ENCODE measurements around the gene KRI1.

The KRI1 gene

DNA sequence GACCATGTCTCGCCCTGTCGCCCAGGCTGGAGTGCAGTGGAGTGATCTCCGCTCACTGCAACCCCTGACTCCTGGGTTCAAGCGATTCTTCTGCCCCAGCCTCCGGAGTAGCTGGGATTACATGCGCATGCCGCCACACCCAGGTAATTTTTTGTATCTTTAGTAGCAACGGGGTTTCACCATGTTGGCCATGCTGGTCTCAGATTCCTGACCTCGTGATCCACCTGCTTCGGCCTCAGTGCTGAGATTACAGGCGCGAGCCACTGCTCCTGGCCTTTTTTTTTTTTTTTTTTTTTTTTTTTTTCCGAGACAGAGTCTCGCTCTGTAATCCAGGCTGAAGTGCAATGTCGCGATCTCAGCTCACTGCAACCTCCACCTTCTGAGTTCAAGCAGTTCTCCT, 57.8 kb downstream of the KRI1 start:
- Histone ChIP-seq H3K9me3 (ENCODE audit: severe bottlenecking) (no peaks in the 10 kb centered on the region), H3K27me3 (ENCODE audit: insufficient read depth, poor library complexity, severe bottlenecking) (no peaks in the 10 kb centered on the region), H3K4me1 (ENCODE audit: insufficient read depth, poor library complexity, severe bottlenecking) (peaks cover 10% of the 10 kb centered on the region), H3K27ac (ENCODE audit: poor library complexity, severe bottlenecking) (no peak overlapping the region), H3K4me3 (ENCODE audit: severe bottlenecking) (no peak overlapping the region), H3K36me3 (ENCODE audit: low read depth) (no peaks in the 10 kb centered on the region)
- TF ChIP-seq, protein P1, sequence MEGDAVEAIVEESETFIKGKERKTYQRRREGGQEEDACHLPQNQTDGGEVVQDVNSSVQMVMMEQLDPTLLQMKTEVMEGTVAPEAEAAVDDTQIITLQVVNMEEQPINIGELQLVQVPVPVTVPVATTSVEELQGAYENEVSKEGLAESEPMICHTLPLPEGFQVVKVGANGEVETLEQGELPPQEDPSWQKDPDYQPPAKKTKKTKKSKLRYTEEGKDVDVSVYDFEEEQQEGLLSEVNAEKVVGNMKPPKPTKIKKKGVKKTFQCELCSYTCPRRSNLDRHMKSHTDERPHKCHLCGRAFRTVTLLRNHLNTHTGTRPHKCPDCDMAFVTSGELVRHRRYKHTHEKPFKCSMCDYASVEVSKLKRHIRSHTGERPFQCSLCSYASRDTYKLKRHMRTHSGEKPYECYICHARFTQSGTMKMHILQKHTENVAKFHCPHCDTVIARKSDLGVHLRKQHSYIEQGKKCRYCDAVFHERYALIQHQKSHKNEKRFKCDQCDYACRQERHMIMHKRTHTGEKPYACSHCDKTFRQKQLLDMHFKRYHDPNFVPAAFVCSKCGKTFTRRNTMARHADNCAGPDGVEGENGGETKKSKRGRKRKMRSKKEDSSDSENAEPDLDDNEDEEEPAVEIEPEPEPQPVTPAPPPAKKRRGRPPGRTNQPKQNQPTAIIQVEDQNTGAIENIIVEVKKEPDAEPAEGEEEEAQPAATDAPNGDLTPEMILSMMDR (IDR thresholded peaks at IDR 0.05; ENCODE audit: poor library complexity, severe bottlenecking): no peak
- no peak for ATAC-seq (ENCODE audit: low read depth)
- no peak for DNase-seq (ENCODE audit: low spot score)

DNA sequence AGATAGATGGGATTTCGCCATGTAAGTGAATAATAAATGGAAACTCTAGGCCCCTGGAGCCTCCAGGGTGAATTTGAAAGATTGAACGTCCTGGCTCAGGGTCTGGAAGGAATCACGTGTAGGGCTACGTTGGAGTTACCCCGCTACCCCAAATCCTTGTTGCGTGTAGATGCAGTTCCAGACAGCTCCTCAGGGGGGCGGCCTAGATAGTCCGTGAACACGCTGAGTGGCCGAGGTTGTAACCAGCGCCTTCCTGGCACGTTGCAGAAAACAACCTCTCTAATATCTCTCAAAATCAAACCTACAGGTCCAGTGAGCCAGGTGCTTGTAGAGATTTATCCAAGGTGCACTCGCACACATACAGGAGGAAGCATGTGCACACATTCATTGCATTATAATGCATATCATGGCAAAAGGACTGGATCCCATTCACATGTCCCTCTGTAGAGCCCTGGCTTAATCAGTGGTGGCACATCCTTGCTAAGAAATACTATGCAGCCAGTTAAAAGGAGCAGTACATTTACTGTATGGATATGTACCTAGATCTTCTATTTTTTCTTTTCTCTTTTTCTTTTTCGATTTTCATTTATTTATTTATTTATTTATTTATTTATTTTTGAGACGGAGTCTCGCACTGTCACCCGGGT, 60.1 kb downstream of the KRI1 start:
- TF ChIP-seq, protein P1 (IDR thresholded peaks at IDR 0.05; ENCODE audit: poor library complexity, severe bottlenecking): peak; percentile 67
- no peak for DNase-seq (ENCODE audit: low spot score)
- no peaks in the 10 kb centered on the region for H3K9me3 ChIP-seq (ENCODE audit: severe bottlenecking)
- H3K27ac ChIP-seq (ENCODE audit: poor library complexity, severe bottlenecking): no peak overlapping the region
- no peak for ATAC-seq (ENCODE audit: low read depth)
- no peaks in the 10 kb centered on the region for H3K36me3 ChIP-seq (ENCODE audit: low read depth)
- peaks cover 15% of the 10 kb centered on the region for H3K4me1 ChIP-seq (ENCODE audit: insufficient read depth, poor library complexity, severe bottlenecking)
- H3K4me3 ChIP-seq (ENCODE audit: severe bottlenecking): no peak overlapping the region
- H3K27me3 ChIP-seq (ENCODE audit: insufficient read depth, poor library complexity, severe bottlenecking): no peaks in the 10 kb centered on the region

Data from RWPE2 (cell line).